GM19467 (cell line): ENCODE measurements around the gene AARS2.

Source experiments
- ATAC-seq: cut with Tn5 transposase; IDR thresholded peaks from one replicate; pipeline ENCODE4 v1.9.1; 2021; ENCODE audit warnings: mild to moderate bottlenecking, moderate library complexity; ENCODE audit not compliant: unreplicated experiment

Gene AARS2

GRCh38 chr6:44251576-44252524 lies 61.3 kb downstream of the AARS2 start:
- no peak for ATAC-seq

DNA sequence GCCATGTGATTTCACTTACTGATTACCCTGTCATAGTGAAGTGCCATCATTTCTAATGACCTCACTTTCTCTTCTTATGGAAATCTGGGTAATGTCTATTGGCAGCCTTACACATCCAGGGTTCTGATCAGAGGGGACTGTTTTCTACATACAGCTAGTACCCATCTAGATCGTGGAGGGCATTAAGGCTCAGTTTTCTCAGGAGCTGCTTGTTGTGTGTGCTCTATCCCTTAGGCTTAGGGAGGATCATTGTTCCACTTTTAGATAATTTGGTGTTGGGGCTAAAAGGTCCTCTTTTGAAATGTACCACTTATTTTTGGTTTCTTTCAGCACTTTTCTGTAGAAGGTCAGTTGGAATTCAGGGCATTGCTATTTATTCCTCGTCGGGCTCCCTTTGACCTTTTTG lies 62.4 kb downstream of the AARS2 start:
- no peak for ATAC-seq

DNA sequence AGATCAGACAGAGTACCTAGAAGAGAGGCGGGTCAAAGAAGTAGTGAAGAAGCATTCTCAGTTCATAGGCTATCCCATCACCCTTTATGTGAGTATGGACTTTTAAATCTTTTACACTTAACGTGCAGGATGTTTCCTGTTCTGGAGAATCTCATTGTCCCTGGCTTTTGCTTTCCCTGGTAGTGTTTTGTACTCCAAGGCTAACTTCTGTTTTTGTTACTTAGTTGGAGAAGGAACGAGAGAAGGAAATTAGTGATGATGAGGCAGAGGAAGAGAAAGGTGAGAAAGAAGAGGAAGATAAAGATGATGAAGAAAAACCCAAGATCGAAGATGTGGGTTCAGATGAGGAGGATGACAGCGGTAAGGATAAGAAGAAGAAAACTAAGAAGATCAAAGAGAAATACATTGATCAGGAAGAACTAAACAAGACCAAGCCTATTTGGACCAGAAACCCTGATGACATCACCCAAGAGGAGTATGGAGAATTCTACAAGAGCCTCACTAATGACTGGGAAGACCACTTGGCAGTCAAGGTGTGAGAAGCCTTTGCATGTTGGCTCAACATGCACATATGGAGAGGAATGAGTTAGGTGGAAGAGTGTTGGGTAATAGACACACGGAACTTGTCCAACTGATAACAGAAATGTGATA lies 63.0 kb downstream of the AARS2 start:
- ATAC-seq: no peak
